Activated T-cell treated with anti-CD3 and anti-CD28 coated beads for 4 hours (primary cell): ENCODE measurements around the gene WDFY1.
"Not testable (repeated sequence)": the region's sequence is repeated elsewhere in the genome, so short reads cannot be mapped to it uniquely, and the experiment has no call there.

Experiments
- DNase-seq: peaks from one replicate; pipeline ENCODE4 v3.0.0-alpha.2; 2020

The WDFY1 gene

DNA sequence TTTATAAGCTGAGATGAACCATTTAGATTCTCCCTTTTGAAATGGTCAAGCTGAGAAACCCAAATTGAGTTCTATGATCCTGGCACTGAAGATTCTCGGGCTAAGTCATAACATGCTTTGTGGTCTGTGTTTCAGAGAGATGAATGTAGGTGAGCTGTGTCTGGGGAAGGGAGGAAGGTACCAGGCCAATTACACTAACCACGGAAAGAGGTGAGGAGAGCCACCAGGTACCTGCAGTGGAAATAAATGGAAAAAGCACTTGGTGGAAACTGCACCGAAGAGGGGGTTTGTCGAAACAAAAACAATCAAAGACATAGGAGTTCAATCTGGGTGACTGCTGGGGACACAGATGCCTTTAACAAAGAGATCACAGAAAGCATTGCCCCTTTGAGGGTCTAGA, 11.2 kb upstream of the WDFY1 start:
- DNase-seq, result no peak

DNA sequence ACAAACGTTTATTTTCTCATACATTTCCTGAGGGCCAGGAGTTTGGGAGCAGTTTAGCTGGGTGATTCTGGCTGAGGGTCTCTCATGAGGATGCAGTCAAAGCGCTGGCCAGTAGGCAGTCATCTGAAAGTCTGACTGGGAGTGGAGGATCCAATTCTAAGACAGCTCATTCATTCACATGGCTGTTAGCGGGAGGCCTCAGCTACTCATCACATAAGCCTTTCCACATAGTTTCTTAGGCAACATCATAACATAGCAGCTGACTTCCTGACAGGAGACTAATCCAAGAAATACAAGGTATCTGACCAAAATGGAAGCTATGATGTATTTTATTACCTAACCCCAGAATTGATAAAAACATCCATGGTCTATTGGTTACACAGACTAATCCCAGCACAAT, 9.3 kb upstream of the WDFY1 start:
- DNase-seq, result no peak

DNA sequence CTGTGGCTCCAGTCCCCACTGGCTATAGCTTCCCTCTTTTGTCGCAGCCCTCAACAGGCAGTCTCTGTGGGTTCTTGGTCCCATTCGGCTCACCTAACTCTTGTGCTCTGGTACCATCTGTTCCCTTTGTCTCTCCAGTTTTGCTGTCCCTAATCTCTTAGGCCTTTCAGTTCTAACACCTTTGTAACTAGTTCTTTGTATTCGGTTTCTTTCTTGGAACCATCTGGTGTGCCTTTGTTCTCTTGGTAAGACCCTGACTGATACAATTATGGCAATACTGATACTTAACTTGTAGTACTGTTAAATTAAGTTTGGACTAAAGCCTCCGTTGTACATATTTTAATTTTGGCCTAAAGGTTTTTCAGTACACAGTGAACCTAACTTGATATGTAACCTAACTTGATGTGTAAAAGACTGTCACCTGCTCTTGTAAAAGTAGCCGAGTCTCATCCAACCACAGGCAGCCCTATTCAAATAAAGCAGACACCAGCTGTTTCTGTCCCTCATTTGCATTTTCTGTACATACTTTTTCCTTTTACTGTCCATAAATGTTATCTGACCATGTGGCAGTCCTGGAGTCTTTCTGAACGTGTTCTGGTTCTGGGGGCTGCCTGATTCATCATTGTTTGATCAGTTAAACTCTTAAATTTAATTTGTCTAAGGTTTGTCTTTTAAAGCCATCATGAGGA, 7.3 kb upstream of the WDFY1 start:
- DNase-seq, result no peak

DNA sequence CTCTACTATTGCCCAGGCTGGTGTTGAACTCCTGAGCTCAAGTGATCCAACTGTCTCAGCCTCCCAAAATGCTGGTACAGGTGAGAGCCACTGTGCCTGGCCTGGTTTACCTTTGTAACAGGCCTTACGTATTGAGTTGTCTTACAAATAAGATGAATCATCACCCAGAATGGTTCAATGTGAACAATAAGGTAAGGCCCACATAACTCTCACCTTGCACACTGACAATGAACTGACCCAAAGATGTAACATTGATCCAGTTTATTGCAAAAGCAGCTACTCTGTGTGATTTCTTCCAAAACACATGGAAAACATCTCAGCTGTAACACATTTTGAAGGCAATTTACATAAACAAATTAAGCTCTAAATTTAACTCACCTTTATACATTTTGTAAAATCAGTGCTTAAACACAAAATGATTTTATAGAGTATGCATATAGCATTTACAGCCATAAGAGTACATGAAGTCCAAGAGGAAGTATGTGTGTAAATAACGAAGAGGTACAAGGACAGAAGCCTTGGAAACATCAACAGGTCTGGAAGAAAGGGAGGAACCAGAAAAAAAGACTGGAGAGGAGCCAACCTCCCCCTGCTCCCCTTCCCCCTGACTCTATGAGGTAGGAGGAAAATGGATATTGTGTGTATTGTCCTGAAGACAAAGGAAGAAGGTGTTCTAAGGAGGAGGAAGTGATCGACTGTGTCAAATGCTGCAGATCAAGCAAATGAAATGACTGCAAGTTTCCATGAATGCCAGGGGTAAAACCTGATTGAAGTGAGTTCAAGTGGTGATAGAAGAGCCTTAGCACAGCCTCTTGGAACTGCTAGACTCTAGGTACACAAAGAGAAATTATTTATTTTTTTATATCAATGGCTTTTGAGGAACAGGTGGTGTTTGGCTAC, 5.6 kb upstream of the WDFY1 start:
- DNase-seq, result no peak

DNA sequence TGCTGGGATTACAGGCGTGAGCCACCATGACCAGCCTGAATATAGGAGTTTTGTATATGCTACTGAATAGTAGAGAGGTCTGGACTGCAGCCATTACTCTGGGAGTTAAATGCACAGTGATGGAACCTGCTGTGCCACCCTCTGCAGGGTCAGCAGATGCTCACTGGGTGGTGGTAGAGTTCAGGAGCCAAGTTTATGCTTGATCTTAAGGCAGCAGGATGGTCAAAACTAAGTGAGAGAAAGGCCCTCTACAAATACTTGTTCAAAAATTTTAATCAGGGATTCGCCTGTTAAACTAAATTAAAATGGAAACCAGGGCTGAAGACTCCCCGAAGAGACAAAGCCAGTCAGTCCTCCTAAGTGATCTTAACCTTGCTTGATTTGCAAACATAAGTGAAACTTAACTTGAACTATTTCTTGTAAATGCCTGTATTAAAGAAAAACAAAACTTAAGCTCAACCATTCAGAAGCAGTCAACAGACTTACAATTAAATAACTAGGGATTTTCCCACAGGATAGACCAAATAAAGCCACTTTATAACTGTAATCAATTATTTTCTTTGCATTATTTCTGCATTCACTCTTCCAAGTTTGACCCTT, 4.2 kb upstream of the WDFY1 start:
- no peak for DNase-seq

DNA sequence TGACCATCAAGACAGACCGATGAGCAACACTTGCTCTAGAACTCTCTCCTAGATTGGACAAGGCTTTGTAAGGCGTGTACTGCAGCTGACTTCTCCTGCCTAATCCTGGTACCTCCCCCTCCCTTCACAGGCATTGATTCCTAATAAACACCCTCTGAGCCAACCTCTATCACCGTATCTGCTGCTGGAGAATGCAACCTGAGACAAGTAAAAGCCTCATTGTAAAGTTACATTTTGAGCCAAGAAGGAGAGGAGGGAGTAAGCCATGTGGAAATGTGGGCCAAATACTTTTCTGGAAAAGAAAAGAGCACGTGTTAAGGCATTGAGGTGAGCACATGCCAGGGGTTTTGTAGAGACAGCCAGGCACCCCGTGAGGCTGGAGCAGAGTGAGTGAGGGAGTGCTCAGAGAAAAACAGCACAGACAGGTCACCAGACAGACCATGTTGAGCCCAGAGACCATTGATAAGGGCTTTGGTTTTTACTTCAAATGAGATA, 2.6 kb upstream of the WDFY1 start:
- DNase-seq, result no peak

DNA sequence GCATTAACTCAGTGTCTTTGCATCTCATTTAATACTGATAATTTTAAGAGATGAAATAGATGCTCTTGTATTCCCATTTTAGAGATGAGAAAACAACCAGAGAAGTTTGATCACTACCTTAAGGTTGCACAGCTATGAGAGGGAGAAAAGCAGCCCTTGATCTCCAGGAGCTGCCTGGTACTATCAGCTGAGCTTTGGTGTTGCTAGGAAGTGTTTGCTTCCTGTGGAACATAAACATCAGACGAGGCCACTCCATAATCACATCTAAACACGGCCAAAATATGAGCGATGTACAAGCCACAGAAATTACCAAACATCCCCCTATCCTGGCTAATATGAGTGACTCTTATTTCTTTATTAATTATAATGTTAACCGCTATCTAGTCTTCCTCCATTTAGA, 620 bp upstream of the WDFY1 start:
- no peak for DNase-seq

DNA sequence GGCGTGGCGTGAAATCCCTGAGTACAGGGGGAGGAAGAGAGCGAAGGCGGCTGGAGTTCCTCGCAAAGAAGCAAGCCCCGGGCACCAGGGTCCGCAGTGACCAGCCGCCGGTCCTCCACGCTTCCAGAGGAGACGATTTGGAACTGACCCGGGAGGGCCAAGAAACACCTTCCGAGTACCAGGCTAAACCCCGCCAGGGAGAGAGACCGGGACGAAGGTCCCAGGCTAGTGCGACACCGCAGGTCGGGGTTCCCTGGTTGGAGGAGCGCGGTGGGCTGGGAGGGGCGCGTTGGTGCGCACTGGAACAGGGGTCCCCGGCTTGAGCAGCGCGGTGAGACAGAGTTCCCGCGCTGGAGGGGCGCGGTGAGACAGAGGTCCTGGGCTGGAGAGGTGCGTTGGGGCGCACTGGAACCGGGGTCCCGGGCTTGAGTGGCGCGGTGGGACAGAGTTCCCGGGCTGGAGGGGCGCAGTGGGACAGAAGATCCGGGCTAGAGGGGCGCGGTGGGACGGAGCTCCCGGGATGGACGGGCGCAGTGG, 901 bp downstream of the WDFY1 start:
- no peak for DNase-seq

DNA sequence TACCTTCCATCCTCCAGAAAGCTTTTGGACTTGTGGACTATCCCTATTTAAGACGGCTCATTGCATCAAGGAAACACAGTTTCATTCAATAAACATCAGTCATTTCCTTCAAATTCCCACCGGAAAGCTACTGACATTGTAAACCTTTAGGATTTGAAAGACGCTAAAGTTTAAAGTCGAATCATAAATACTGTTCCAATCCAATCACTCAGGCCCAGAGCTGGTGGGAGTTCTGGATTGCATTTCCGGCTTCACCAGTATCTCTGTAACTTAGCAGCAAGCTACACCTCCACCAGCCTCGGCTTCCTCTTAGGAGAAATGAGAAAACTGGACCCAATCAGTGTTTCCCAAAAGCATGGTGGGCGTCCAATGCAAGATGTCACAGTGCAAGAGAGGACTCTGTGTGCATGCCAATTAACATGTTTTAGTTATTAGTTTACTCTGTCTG, 1.6 kb downstream of the WDFY1 start:
- DNase-seq, result no peak

DNA sequence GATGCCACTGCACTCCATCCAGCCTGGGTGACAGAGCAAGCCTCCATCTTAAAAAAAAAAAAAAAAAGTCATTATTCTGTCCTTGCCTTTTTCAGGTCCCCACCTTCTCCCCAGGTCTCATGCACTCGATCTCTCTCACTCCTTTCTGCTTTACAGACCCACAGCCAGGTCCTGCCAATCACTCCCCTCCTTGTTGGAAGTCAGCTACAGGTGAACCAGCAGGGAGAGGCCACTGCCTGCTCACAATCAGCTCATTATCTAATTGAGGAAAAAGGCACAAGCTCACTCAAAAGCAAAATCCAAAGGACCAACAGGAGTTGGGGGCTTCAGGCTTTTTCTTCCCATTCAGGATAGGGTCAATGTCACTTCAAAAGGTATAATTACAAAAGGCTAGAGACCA, 2.0 kb downstream of the WDFY1 start:
- DNase-seq, result no peak

DNA sequence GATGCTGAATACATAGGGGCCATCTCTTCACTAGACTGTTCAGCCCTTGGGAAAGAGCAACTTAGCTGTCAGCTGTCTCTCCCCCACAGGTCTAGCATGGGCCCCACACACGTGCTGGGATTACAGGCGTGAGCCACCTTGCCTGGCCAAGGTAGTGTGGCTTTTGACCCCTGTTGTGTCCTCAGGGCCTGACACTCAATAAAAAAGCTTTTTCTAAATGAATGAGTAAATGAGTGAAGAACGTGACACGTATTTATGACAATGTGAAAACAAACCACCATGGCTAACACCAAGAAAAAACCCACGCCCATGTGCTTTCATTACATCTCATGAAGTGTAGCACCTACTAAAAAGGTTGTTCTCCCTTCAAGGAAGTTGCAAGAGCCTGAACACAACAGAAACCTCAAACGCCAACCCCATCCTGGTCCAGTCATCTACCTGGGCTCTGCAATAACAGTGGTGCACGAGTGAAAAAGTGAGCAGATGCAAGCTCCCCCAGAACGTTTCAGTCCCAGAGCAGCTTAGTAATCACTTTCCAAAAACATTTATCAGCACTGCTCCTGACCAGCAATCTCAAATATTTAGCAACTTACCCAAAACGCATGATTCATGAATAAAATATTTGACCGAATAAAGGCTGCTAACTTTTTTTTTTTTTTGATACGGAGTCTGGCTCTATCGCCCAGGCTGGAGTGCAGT, 3.4 kb downstream of the WDFY1 start:
- DNase-seq, result no peak

DNA sequence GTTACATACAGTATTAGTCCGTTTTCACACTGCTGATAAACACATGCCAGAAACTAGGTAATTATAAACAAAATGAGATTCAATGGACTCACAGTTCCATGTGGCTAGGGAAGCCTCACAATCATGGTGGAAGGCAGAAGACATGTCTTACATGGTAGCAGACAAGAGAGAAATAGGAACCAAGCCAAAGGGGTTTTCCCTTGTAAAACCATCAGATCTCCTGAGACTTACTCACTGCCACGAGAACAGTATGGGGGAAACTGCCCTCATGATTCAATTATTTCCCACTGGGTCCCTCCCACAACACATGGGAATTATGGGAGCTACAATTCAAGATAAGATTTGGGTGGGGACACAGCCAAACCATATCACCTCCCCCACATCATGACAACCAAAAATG, 5.7 kb downstream of the WDFY1 start:
- not testable (repeated sequence) for DNase-seq

DNA sequence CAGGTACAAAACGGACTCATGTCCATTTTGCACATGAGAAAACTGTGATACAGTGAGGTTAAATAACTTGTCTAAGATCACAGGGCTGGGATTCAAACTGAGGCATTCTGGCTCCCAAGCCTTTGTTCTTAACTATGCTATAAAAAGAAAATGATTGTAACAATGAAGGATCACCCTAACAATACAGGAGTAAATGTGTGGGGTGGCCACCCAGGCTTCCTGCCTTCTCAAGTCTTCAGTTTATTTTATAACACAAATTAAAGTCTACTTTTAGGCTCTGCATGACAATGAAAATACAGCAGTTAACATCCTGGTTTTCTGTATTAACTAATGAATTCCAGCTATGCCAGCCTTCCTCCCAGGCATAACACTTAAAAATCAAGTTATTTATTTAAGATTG, 7.6 kb downstream of the WDFY1 start:
- DNase-seq, result no peak

DNA sequence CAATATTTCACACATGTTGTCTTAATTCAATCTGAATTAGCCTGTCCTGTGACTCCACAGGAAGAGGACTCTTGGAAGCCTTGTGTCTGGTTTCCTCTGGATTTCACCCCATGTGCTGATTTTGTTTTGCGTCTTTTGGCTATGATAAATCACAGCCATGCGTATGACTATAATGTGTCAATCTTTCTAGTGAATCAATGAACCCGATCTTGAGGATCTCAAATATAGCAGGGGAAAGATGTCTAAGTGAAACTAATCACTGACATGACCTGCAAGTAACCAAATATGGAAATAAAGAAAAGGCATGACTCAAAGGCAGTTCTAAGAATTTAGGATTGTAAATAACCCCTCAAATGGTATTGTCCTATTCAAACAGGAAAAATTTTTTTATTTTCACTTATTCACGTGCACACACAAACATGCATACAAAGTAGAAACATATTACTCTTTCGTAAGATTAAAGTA, 8.2 kb downstream of the WDFY1 start:
- DNase-seq, result no peak

DNA sequence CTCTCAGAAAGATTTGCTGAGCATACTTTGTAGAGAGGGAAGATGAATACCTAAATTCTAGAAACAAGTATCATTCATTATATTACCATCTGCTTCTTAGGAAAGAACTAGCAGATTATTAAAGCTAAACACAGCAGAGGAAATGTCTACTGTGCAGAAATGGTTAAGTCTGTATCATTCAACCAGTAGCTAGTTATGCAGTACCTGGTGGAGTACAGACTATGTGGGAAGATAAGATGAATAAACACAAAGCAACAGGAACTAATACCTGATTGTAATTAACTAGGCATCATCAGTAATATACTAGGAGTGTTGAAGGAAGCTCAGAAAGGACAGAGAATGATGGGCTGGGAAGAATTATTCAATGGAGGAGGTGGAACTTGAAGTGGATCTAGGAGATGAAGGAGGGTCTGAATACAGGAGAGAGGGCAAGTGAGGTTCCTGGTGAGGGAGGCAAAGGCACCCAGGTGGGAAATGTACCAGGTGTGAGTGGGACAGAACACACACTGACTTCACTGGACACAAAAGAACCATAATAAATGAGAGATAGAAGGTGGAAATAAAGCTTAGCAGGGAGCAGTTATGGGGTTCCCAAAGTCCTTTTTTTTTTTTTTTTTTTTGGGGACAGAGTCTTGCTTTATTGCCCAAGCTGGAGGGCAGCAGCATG, 9.5 kb downstream of the WDFY1 start:
- no peak for DNase-seq

DNA sequence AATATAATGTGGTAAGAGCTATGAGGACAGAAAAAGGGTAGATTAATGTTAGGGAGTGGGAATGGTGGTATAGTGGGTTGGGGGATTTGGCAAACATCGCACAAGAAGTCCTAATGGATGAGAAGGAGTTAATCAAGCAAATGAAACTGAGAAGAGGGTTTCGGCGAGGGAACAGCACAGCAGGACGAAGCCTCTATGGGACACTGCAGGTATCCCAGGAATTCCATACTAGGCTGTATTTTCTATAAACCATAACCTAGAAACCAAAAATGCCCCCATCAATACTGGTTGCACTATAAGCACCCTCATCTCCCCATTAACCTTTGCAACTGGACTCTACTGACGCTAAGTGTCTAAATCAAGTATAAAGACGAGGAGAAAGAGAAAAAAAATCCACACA, 10.3 kb downstream of the WDFY1 start:
- DNase-seq, result no peak

DNA sequence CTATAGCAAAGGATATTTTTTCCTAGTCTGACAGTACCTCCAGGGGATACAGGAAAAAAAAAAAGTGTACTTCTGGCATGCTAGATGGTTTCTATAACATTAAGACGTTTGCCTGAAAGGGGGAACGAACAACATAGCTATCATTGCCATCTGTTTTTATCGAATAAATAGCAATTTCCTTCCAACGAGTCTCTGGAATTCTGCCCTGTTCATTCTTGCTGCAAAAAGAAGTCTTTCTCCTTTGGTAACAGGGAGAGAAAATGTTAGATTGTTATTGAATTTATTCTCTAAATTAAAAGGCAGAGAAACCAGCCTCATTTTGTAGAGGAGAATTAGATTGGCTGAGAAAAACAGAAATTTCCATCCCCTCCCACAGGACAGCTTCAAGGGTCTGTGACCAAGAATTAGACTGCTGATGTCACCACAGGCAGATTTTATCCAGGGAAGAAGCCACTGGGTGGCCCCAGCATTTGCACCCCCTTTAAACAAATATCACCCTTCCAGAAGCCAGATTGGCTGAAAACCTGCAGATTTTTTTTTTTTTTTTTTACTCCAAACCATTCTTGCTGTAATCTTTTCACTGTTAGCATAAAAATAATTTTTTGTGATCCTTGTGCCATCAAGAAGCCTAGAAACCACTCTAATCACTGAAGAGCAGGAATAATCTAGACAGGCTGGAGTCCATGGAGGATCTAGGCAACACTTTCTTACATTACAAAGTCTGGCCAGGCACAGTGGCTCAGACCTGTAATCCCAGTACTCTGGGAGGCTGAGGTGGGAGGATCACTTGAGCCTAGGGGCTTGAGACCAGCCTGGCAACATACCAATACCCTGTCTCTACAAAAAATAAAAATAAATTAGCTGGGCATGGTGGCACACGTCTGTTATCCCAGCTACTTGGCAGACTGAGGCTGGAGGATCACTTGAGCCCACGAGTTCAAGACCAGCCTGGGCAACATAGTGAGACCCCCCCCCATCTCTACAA, 12.0 kb downstream of the WDFY1 start:
- DNase-seq, result no peak

DNA sequence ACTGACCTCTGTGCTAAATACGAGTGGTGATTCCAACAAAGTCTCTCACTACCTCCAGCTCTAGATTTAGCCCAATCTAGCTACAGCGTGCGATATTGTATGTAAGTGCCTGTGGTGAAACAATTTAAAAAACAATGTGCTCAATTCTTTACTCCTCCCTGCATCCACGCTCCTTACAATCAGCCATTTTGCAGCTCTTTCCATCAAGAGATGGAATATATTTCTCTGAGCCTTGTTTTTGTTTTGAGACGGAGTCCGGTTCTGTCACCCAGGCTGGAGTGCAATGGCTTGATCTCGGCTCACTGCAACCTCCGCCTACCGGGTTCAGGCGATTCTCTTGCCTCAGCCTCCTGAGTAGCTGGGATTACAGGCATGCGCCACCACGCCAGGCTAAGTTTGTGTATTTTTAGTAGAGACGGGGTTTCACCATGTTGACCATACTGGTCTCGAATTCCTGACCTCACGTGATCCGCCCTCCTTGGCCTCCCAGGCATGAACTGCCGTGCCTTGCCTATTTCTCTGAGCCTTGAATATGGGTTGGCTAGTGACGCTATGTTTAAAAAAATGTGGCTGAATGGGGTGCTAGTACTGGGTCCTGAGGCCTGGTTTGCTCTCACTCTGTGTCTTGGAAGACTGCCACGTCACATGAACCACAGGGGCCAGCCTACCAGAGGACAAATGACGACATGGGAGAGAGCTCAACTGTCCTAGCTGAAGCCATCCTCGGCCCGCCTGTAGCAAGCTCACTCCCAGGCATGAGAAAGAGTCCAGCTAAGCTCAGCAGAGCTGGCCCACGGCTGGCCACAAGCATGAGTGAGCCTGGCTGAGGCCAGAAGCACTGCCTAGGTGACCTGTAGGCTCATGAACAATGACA, 14.8 kb downstream of the WDFY1 start:
- DNase-seq, result no peak

DNA sequence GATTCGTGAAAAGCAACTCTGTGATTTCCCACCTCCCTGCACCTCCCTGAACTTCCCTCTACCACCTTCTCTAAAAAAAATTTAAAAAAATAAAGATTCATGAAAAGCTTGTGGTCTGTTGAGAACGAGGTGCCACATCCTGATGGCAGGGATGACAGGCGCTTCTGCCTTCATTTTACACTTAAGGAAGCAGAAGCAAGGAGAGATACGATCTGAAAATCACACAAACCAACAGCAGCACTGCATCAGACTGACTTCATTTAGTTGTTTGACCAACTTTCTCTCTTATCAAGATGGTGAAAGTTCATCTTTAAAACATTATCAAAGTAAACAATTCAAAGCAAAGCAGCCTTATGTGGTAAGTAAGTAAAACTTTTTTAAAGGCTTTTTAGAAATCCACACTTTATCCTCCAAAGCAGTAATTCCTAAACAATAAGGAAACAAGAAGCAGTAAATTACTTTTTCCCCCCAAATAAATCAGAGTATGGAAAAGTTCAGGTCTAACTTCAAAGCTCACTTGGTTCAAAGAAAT, 15.5 kb downstream of the WDFY1 start:
- DNase-seq, result no peak
